A549 (cell line): ENCODE data around the gene GYG2.

Source experiments
- BCL3 ChIP-seq: fragments of >200 bp; sonication (Bioruptor Twin); formaldehyde crosslinking; IDR thresholded peaks from 3 replicates; pipeline ENCODE4 v1.6.1; 2016
- CTCF ChIP-seq: fragments of >200 bp; sonication (Bioruptor Twin); formaldehyde crosslinking; IDR thresholded peaks from 3 replicates; pipeline ENCODE4 v1.5.1; 2016
- EP300 ChIP-seq, 2 experiments: fragments of >200 bp; sonication (Bioruptor Twin); formaldehyde crosslinking; IDR thresholded peaks; 2 replicates in 1 of 2; 3 replicates in 1 of 2; pipeline ENCODE4 v1.6.1; 2016 to 2017
- PBX3 ChIP-seq: IDR thresholded peaks from 2 replicates; pipeline ENCODE4 v1.6.1; 2012
- POLR2A ChIP-seq: IDR thresholded peaks from 2 replicates; pipeline ENCODE4 v1.6.1; 2012; ENCODE audit warnings: mild to moderate bottlenecking, low read length
- RCOR1 ChIP-seq: fragments of 150-350 bp; IDR thresholded peaks from 2 replicates; pipeline ENCODE4 v1.6.1; 2014; ENCODE audit warnings: antibody characterized with exemption, low read length, low read depth
- ZC3H11A ChIP-seq: fragments of 450-650 bp; IDR thresholded peaks from 2 replicates; pipeline ENCODE4 v1.6.1; 2014; ENCODE audit warnings: antibody characterized with exemption, mild to moderate bottlenecking
- ZFP36 ChIP-seq: fragments of 450-650 bp; IDR thresholded peaks from 2 replicates; pipeline ENCODE4 v1.6.1; 2014; ENCODE audit warnings: borderline replicate concordance; ENCODE audit not compliant: partially characterized antibody

GRCh38 chrX:2785538-2785937, 43.2 kb upstream of the GYG2 start:
- TF ChIP-seq POLR2A (no peak), ZC3H11A (no peak), ZFP36 (no peak), RCOR1 (no peak), EP300 (IDR thresholded peaks at IDR 0.05) (no peak), CTCF (no peak), BCL3 (no peak), PBX3 (no peak)
